Naive thymus-derived CD4-positive, alpha-beta T cell (primary cell): ENCODE results near the gene CDC14B. TPM values are rescaled to one million over a fixed set of nuclear protein-coding genes. Genes with fewer than 3 reads are reported as not detected.

Experiments used
- ATAC-seq: fragments of 150-1000 bp; cut with Tn5 transposase; 2 replicates; pipeline ENCODE4 v1.10.0; 2021; ENCODE audit warnings: mild to moderate bottlenecking, moderate library complexity
- CTCF ChIA-PET: fragments of 350-600 bp; sonication (Branson Sonifier 250); formaldehyde crosslinking; loops from one replicate; lab custom pipeline; 2021; ENCODE audit warnings: antibody characterized with exemption; lab: Charles Lee
- POLR2A ChIA-PET: fragments of 350-600 bp; sonication (Branson Sonifier 250); formaldehyde crosslinking; loops from one replicate; lab custom pipeline; 2021; ENCODE audit warnings: antibody characterized with exemption, inconsistent platforms; lab: Charles Lee
- DNase-seq, 9 donors: peaks; one replicate each; pipeline versions ENCODE4 v3.0.0 to v3.0.0-alpha.2; 2020 to 2022; ENCODE audit warnings: mixed read lengths in 1 of 9
- H3K27ac ChIP-seq: one replicate; pipeline ENCODE4 v1.7.0; 2013; ENCODE audit warnings: mild to moderate bottlenecking, low read depth, low read length, moderate library complexity
- H3K27me3 ChIP-seq, 2 donors: one replicate each; pipeline ENCODE4 v1.7.0; 2013; ENCODE audit warnings: low read length in 2 of 2, mild to moderate bottlenecking in 2 of 2, moderate library complexity in 2 of 2; ENCODE audit not compliant: control insufficient read depth in 2 of 2, insufficient read depth in 2 of 2
- H3K36me3 ChIP-seq, 3 experiments: 1 replicate in 2 of 3; 2 replicates in 1 of 3; pipeline ENCODE4 v1.7.0; 2013; ENCODE audit warnings: low read length in 3 of 3, mild to moderate bottlenecking in 3 of 3, moderate library complexity in 1 of 3; ENCODE audit not compliant: insufficient read depth in 3 of 3, control insufficient read depth in 2 of 3
- H3K4me1 ChIP-seq, 2 donors: one replicate each; pipeline ENCODE4 v1.7.0; 2013; ENCODE audit warnings: low read length in 2 of 2, mild to moderate bottlenecking in 2 of 2, moderate library complexity in 1 of 2; ENCODE audit not compliant: control insufficient read depth in 2 of 2, insufficient read depth in 2 of 2
- H3K4me3 ChIP-seq: 2 replicates; pipeline ENCODE4 v1.7.0; 2013; ENCODE audit warnings: mild to moderate bottlenecking, low read length
- H3K9me3 ChIP-seq, 3 experiments: 1 replicate in 2 of 3; 2 replicates in 1 of 3; pipeline ENCODE4 v1.7.0; 2013; ENCODE audit warnings: low read length in 3 of 3; ENCODE audit not compliant: control insufficient read depth in 2 of 3
- H3K27ac Mint-ChIP-seq, 9 donors: one replicate each; pipeline ENCODE4 v1.8.0; 2020 to 2022; ENCODE audit warnings: mixed read lengths in 9 of 9, mild to moderate bottlenecking in 8 of 9, moderate library complexity in 5 of 9, inconsistent platforms in 2 of 9
- H3K27me3 Mint-ChIP-seq, 5 donors: one replicate each; pipeline ENCODE4 v1.8.0; 2021 to 2022; ENCODE audit warnings: mixed read lengths in 5 of 5, mild to moderate bottlenecking in 1 of 5
- H3K36me3 Mint-ChIP-seq, 5 donors: one replicate each; pipeline ENCODE4 v1.8.0; 2020 to 2022; ENCODE audit warnings: mixed read lengths in 5 of 5, mild to moderate bottlenecking in 3 of 5, inconsistent platforms in 1 of 5
- H3K4me1 Mint-ChIP-seq, 7 donors: one replicate each; pipeline ENCODE4 v1.8.0; 2020 to 2022; ENCODE audit warnings: mixed read lengths in 7 of 7, mild to moderate bottlenecking in 3 of 7, inconsistent platforms in 1 of 7
- H3K4me3 Mint-ChIP-seq, 10 donors: one replicate each; pipeline ENCODE4 v1.8.0; 2020 to 2022; ENCODE audit warnings: mild to moderate bottlenecking in 10 of 10, mixed read lengths in 10 of 10, moderate library complexity in 6 of 10, inconsistent platforms in 2 of 10
- H3K9me3 Mint-ChIP-seq, 11 donors: one replicate each; pipeline ENCODE4 v1.8.0; 2020 to 2022; ENCODE audit warnings: mixed read lengths in 11 of 11, mild to moderate bottlenecking in 4 of 11, inconsistent platforms in 1 of 11, moderate library complexity in 1 of 11
- intact Hi-C, 2 donors: fragments of 100-400 bp; cut with micrococcal nuclease; formaldehyde crosslinking; loops; one replicate each; pipeline ENCODE4 v1.15.1; 2023
- polyA plus RNA-seq, 2 donors: library from polyadenylated mRNA; unstranded; fragments of 300-500 nt; fragmentation: Illumina TruSeq; gene quantifications; one replicate each; pipeline ENCODE4 v1.2.3, GENCODE V29; 2021
- total RNA-seq, 6 experiments: library from RNA in 5 of 6; stranded (reverse) in 5 of 6; gene quantifications; 1 replicate in 5 of 6; 2 replicates in 1 of 6; pipeline ENCODE4 v1.2.3 and lab custom pipeline; 2021 to 2026

Gene CDC14B
- total and polyA plus RNA-seq, 7 experiments from 2014 or later: 0.41 to 16.5 (median 9.4) TPM

GRCh38 chr9:96460882-96461281 is 158.8 kb downstream of the CDC14B start:
- ATAC-seq: no peak
- H3K4me1 Mint-ChIP-seq: peaks cover 0 to 13% (median 5%) of the 10 kb centered on the region in 7 donors
- H3K36me3 Mint-ChIP-seq: peaks cover 6 to 41% (median 33%) of the 10 kb centered on the region in 5 donors
- no peaks in the 10 kb centered on the region for H3K27me3 Mint-ChIP-seq
- DNase-seq: no peak
- intact Hi-C loops: no loop called here
- Histone ChIP-seq H3K27me3 (no peaks in the 10 kb centered on the region), H3K36me3 (peaks cover 0 to 21% (median 4%) of the 10 kb centered on the region in 3 experiments), H3K27ac (no peak overlapping the region), H3K9me3 (no peaks in the 10 kb centered on the region), H3K4me1 (no peaks in the 10 kb centered on the region), H3K4me3 (no peak overlapping the region)
- H3K9me3 Mint-ChIP-seq: no peaks in the 10 kb centered on the region
- H3K27ac Mint-ChIP-seq: peak overlapping the region in 2 of 9 donors; percentile 12 to 23
- ChIA-PET POLR2A (interaction anchor here (0.7 to 1.2 kb wide), 2 partner anchors 10 to 29 kb away, joined by 3 read pairs; no protein-coding TSS in a partner anchor), CTCF (no interaction called here)
- H3K4me3 Mint-ChIP-seq: peak overlapping the region in 1 of 10 donors; percentile 10

- no peak for ATAC-seq
- Histone ChIP-seq H3K4me1 (no peaks in the 10 kb centered on the region), H3K4me3 (no peak overlapping the region), H3K36me3 (peaks cover 0 to 17% (median 4%) of the 10 kb centered on the region in 3 experiments), H3K27ac (no peak overlapping the region), H3K27me3 (no peaks in the 10 kb centered on the region), H3K9me3 (no peaks in the 10 kb centered on the region)
- ChIA-PET CTCF (no interaction called here), POLR2A (interaction anchor here (0.7 to 1.2 kb wide), 2 partner anchors 9 to 29 kb away, joined by 3 read pairs; no protein-coding TSS in a partner anchor)
- no peak for DNase-seq
- Mint-ChIP-seq H3K4me3 (no peak overlapping the region), H3K4me1 (peaks cover 0 to 13% (median 5%) of the 10 kb centered on the region in 7 donors), H3K36me3 (peaks cover 6 to 37% (median 29%) of the 10 kb centered on the region in 5 donors), H3K9me3 (no peaks in the 10 kb centered on the region), H3K27ac (no peak overlapping the region), H3K27me3 (no peaks in the 10 kb centered on the region)
- intact Hi-C loops: no loop called here
These were observed 159.2 kb downstream of the CDC14B start for GRCh38 chr9:96460470-96460869.

- Histone ChIP-seq H3K27ac (no peak overlapping the region), H3K4me3 (no peak overlapping the region), H3K9me3 (no peaks in the 10 kb centered on the region), H3K27me3 (no peaks in the 10 kb centered on the region), H3K36me3 (peaks cover 0 to 10% (median 1%) of the 10 kb centered on the region in 3 experiments), H3K4me1 (no peaks in the 10 kb centered on the region)
- no peak for DNase-seq
- H3K36me3 Mint-ChIP-seq: peaks cover 6 to 32% (median 23%) of the 10 kb centered on the region in 5 donors
- ATAC-seq: no peak
- ChIA-PET POLR2A (no interaction called here), CTCF (interaction anchor here (0.5 kb wide), 1 partner anchor 21 kb away, joined by 3 read pairs; no protein-coding TSS in a partner anchor)
- H3K9me3 Mint-ChIP-seq: no peaks in the 10 kb centered on the region
- no peaks in the 10 kb centered on the region for H3K27me3 Mint-ChIP-seq
- intact Hi-C loops: loop anchor here in 1 of 2 donors (10.0 kb wide), 3 partner anchors 945 to 1735 kb away; partner anchors contain the start of genes AOPEP, PTCH1 and TDRD7
- no peak overlapping the region for H3K27ac Mint-ChIP-seq
- no peak overlapping the region for H3K4me3 Mint-ChIP-seq
- H3K4me1 Mint-ChIP-seq: peaks cover 0 to 13% (median 5%) of the 10 kb centered on the region in 7 donors
These were observed 160.2 kb downstream of the CDC14B start for GRCh38 chr9:96459268-96460007.

- H3K27me3 Mint-ChIP-seq: no peaks in the 10 kb centered on the region
These were observed 161.4 kb downstream of the CDC14B start for GRCh38 chr9:96458226-96458625.

GRCh38 chr9:96457266-96457665 is 162.4 kb downstream of the CDC14B start:
- CTCF ChIA-PET: no interaction called here

More at GRCh38 chr9:96458226-96458625, 161.4 kb downstream of the CDC14B start:
- ChIA-PET POLR2A (no interaction called here), CTCF (no interaction called here)
- Mint-ChIP-seq H3K36me3 (peaks cover 7 to 32% (median 24%) of the 10 kb centered on the region in 5 donors), H3K4me1 (peaks cover 7 to 21% (median 9%) of the 10 kb centered on the region in 7 donors), H3K27ac (peak overlapping the region in 3 of 9 donors; percentile 65 to 78 (median 77)), H3K9me3 (no peaks in the 10 kb centered on the region), H3K4me3 (peak overlapping the region in 1 of 10 donors; percentile 23)
- Histone ChIP-seq H3K4me3 (no peak overlapping the region), H3K27ac (no peak overlapping the region), H3K27me3 (no peaks in the 10 kb centered on the region), H3K9me3 (no peaks in the 10 kb centered on the region), H3K4me1 (no peaks in the 10 kb centered on the region), H3K36me3 (peaks cover 0 to 10% (median 0%) of the 10 kb centered on the region in 3 experiments)
- DNase-seq (no peak), ATAC-seq (no peak)
- intact Hi-C loops: loop anchor here in 1 of 2 donors (10.0 kb wide), 3 partner anchors 943 to 1733 kb away; partner anchors contain the start of genes AOPEP, PTCH1 and TDRD7

GRCh38 chr9:96453625-96454024 is 166.0 kb downstream of the CDC14B start:
- peak overlapping the region in 2 of 10 donors; percentile 0 to 39 for H3K4me3 Mint-ChIP-seq
- H3K4me3 ChIP-seq: no peak overlapping the region
- POLR2A ChIA-PET: interaction anchor here (2.8 to 4.8 kb wide), 2 partner anchors 35 to 40 kb away, joined by 9 to 33 read pairs; partner anchors contain the start of gene ZNF367

More at GRCh38 chr9:96457266-96457665, 162.4 kb downstream of the CDC14B start:
- no peaks in the 10 kb centered on the region for H3K9me3 Mint-ChIP-seq
- ATAC-seq (no peak), DNase-seq (peak in 1 of 9 donors; percentile 5)
- Histone ChIP-seq H3K9me3 (no peaks in the 10 kb centered on the region), H3K4me1 (peaks cover 0 to 2% of the 10 kb centered on the region in 2 donors), H3K4me3 (no peak overlapping the region), H3K27me3 (no peaks in the 10 kb centered on the region), H3K27ac (no peak overlapping the region), H3K36me3 (peaks cover 0 to 10% (median 0%) of the 10 kb centered on the region in 3 experiments)
- H3K36me3 Mint-ChIP-seq: peaks cover 7 to 32% (median 24%) of the 10 kb centered on the region in 5 donors
- no peak overlapping the region for H3K27ac Mint-ChIP-seq
- intact Hi-C loops: loop anchor here in 1 of 2 donors (10.0 kb wide), 3 partner anchors 942 to 1732 kb away; partner anchors contain the start of genes AOPEP, PTCH1 and TDRD7
- peaks cover 0 to 2% (median 0%) of the 10 kb centered on the region in 5 donors for H3K27me3 Mint-ChIP-seq
- POLR2A ChIA-PET: no interaction called here
- no peak overlapping the region for H3K4me3 Mint-ChIP-seq
- H3K4me1 Mint-ChIP-seq: peaks cover 9 to 26% (median 13%) of the 10 kb centered on the region in 7 donors

More at GRCh38 chr9:96453625-96454024, 166.0 kb downstream of the CDC14B start:
- peaks cover 3 to 5% (median 4%) of the 10 kb centered on the region in 5 donors for H3K36me3 Mint-ChIP-seq
- H3K27me3 ChIP-seq: no peaks in the 10 kb centered on the region
- H3K36me3 ChIP-seq: peaks cover 0 to 10% (median 0%) of the 10 kb centered on the region in 3 experiments
- H3K4me1 Mint-ChIP-seq: peaks cover 20 to 44% (median 25%) of the 10 kb centered on the region in 7 donors
- peak overlapping the region in 7 of 9 donors; percentile 3 to 79 (median 36) for H3K27ac Mint-ChIP-seq
- ATAC-seq (no peak), DNase-seq (no peak)
- H3K27ac ChIP-seq: no peak overlapping the region
- no peaks in the 10 kb centered on the region for H3K9me3 Mint-ChIP-seq
- H3K9me3 ChIP-seq: no peaks in the 10 kb centered on the region
- CTCF ChIA-PET: interaction anchor here (1.5 kb wide), 1 partner anchor 127 kb away, joined by 3 read pairs; no protein-coding TSS in a partner anchor
- intact Hi-C loops: loop anchor here in 1 of 2 donors (10.0 kb wide), 3 partner anchors 939 to 1729 kb away; partner anchors contain the start of genes AOPEP, PTCH1 and TDRD7
- peaks cover 0 to 14% (median 6%) of the 10 kb centered on the region in 5 donors for H3K27me3 Mint-ChIP-seq
- peaks cover 5 to 14% of the 10 kb centered on the region in 2 donors for H3K4me1 ChIP-seq
